ENCODE results near the gene UROD. TPM values are rescaled to one million over a fixed set of nuclear protein-coding genes. Genes with fewer than 3 reads are reported as not detected.

Gene UROD
- total RNA-seq, 4 donors from 2014 or later = 42.6 to 68.8 (median 61.7) TPM

GRCh38 chr1:45038661-45039364 is 26.8 kb downstream of the UROD start:
- H3K4me3 ChIP-seq = no peak overlapping the region
- intact Hi-C loops (cut with DNase I; ENCODE audit: low total_unique reads) = no loop called here
- ATAC-seq (no peak), DNase-seq (no peak)
- H3K27ac ChIP-seq = no peak overlapping the region
- TF ChIP-seq CTCF (IDR thresholded peaks at IDR 0.05 in 4 of 5, conservative IDR thresholded peaks at IDR 0.05 in 1 of 5) = no peak
- no peak for TF ChIP-seq POLR2A (IDR thresholded peaks at IDR 0.05)
- H3K27me3 ChIP-seq = no peaks in the 10 kb centered on the region
- in situ Hi-C loops (cut with MboI; ENCODE audit: low sequenced_read_pairs in 4 of 4) = no loop called here
- no peaks in the 10 kb centered on the region for H3K4me1 ChIP-seq
- no peaks in the 10 kb centered on the region for H3K9me3 ChIP-seq
- no peaks in the 10 kb centered on the region for H3K36me3 ChIP-seq

- DNase-seq (no peak), ATAC-seq (no peak)
- Histone ChIP-seq H3K4me1 (no peaks in the 10 kb centered on the region), H3K27ac (no peak overlapping the region), H3K36me3 (no peaks in the 10 kb centered on the region), H3K9me3 (no peaks in the 10 kb centered on the region), H3K27me3 (no peaks in the 10 kb centered on the region), H3K4me3 (no peak overlapping the region)
- in situ Hi-C loops (cut with MboI; ENCODE audit: low sequenced_read_pairs in 4 of 4) = no loop called here
- TF ChIP-seq POLR2A (IDR thresholded peaks at IDR 0.05) (no peak), CTCF (IDR thresholded peaks at IDR 0.05 in 4 of 5, conservative IDR thresholded peaks at IDR 0.05 in 1 of 5) (no peak)
- intact Hi-C loops (cut with DNase I; ENCODE audit: low total_unique reads) = no loop called here
Measured at GRCh38 chr1:45040297-45040696, 28.2 kb downstream of the UROD start.

- Histone ChIP-seq H3K4me3 (no peak overlapping the region), H3K9me3 (no peaks in the 10 kb centered on the region), H3K4me1 (peaks cover 0 to 8% of the 10 kb centered on the region in 2 donors), H3K27me3 (no peaks in the 10 kb centered on the region), H3K36me3 (no peaks in the 10 kb centered on the region), H3K27ac (no peak overlapping the region)
- TF ChIP-seq CTCF (IDR thresholded peaks at IDR 0.05 in 4 of 5, conservative IDR thresholded peaks at IDR 0.05 in 1 of 5) (no peak), POLR2A (IDR thresholded peaks at IDR 0.05) (no peak)
- no peak for DNase-seq
- intact Hi-C loops (cut with DNase I; ENCODE audit: low total_unique reads) = no loop called here
- no peak for ATAC-seq
- in situ Hi-C loops (cut with MboI; ENCODE audit: low sequenced_read_pairs in 4 of 4) = no loop called here
Measured at GRCh38 chr1:45043094-45043493, 31.0 kb downstream of the UROD start.

GRCh38 chr1:45044916-45045315 is 32.9 kb downstream of the UROD start:
- Histone ChIP-seq H3K36me3 (no peaks in the 10 kb centered on the region), H3K27ac (no peak overlapping the region), H3K4me3 (no peak overlapping the region), H3K27me3 (no peaks in the 10 kb centered on the region), H3K4me1 (peaks cover 0 to 8% of the 10 kb centered on the region in 2 donors), H3K9me3 (no peaks in the 10 kb centered on the region)
- in situ Hi-C loops (cut with MboI; ENCODE audit: low sequenced_read_pairs in 4 of 4) = no loop called here
- TF ChIP-seq CTCF (IDR thresholded peaks at IDR 0.05 in 4 of 5, conservative IDR thresholded peaks at IDR 0.05 in 1 of 5) (no peak), POLR2A (IDR thresholded peaks at IDR 0.05) (no peak)
- no peak for ATAC-seq
- intact Hi-C loops (cut with DNase I; ENCODE audit: low total_unique reads) = no loop called here
- DNase-seq = no peak

- peak; percentile 91 to 95 for ATAC-seq
- Histone ChIP-seq H3K27me3 (no peaks in the 10 kb centered on the region), H3K4me3 (no peak overlapping the region), H3K27ac (peak overlapping the region in 3 of 4 donors; percentile 26 to 48 (median 39)), H3K9me3 (no peaks in the 10 kb centered on the region), H3K36me3 (no peaks in the 10 kb centered on the region), H3K4me1 (peaks cover 0 to 8% of the 10 kb centered on the region in 2 donors)
- DNase-seq = no peak
- intact Hi-C loops (cut with DNase I; ENCODE audit: low total_unique reads) = no loop called here
- in situ Hi-C loops (cut with MboI; ENCODE audit: low sequenced_read_pairs in 4 of 4) = no loop called here
- TF ChIP-seq POLR2A (IDR thresholded peaks at IDR 0.05) (no peak), CTCF (IDR thresholded peaks at IDR 0.05 in 4 of 5, conservative IDR thresholded peaks at IDR 0.05 in 1 of 5) (no peak)
Measured at GRCh38 chr1:45047032-45047431, 35.0 kb downstream of the UROD start.
